IMR-90 (cell line): Measurements from ENCODE around the gene ANKIB1. TPM values are rescaled to one million over a fixed set of nuclear protein-coding genes. Genes with fewer than 3 reads are reported as not detected.
A peak's percentile ranks its signal among the peaks of the same experiment; 100 is the strongest.

Source experiments
- ATAC-seq: fragments of 200-7000 bp; cut with Tn5 transposase; 2 replicates; pipeline ENCODE4 v1.9.1; 2020; ENCODE audit warnings: low read depth, mild to moderate bottlenecking, moderate library complexity
- BruUV-seq: library from RNA; stranded (reverse); fragments of 400-500 nt; replicated peaks from 2 replicates; lab custom pipeline; 2021; lab: Mats Ljungman, UMichigan
- CTCF ChIA-PET: fragments of 300-600 bp; formaldehyde crosslinking; extraction: SDS; loops from one replicate; lab custom pipeline; 2021; ENCODE audit warnings: antibody characterized with exemption; lab: Yijun Ruan, JAX
- POLR2A ChIA-PET: fragments of 300-600 bp; sonication (Branson Sonifier 250); formaldehyde crosslinking; loops from one replicate; lab custom pipeline; 2022; ENCODE audit warnings: antibody characterized with exemption; ENCODE audit not compliant: unreplicated experiment; lab: Charles Lee
- DNase-seq: peaks from one replicate; pipeline ENCODE4 v3.0.0; 2013
- H2AFZ ChIP-seq: replicated peaks from 2 replicates; pipeline ENCODE3; 2013; ENCODE audit warnings: low read length, mild to moderate bottlenecking; ENCODE audit not compliant: poor library complexity
- H2AK5ac ChIP-seq: 2 replicates; pipeline ENCODE4 v1.6.1; 2013; ENCODE audit warnings: low read depth, low read length, inconsistent platforms
- H2AK9ac ChIP-seq: replicated peaks from 2 replicates; pipeline ENCODE3; 2013; ENCODE audit warnings: mild to moderate bottlenecking, low read depth, low read length, moderate library complexity; ENCODE audit not compliant: poor library complexity
- H2BK120ac ChIP-seq: 2 replicates; pipeline ENCODE4 v1.6.1; 2013; ENCODE audit warnings: low read depth, low read length, inconsistent platforms
- H2BK15ac ChIP-seq: 3 replicates; pipeline ENCODE4 v1.6.1; 2013; ENCODE audit warnings: low read depth, low read length, inconsistent platforms
- H2BK20ac ChIP-seq: 2 replicates; pipeline ENCODE4 v1.6.1; 2013; ENCODE audit warnings: low read depth, mild to moderate bottlenecking, inconsistent platforms, low read length, moderate library complexity
- H2BK5ac ChIP-seq: 2 replicates; pipeline ENCODE4 v1.6.1; 2013; ENCODE audit warnings: mild to moderate bottlenecking, low read depth, low read length, inconsistent platforms; ENCODE audit not compliant: poor library complexity, severe bottlenecking
- H3K14ac ChIP-seq: replicated peaks from 2 replicates; pipeline ENCODE4 v1.6.1; 2013; ENCODE audit warnings: low read depth, low read length, inconsistent platforms
- H3K18ac ChIP-seq: 2 replicates; pipeline ENCODE4 v1.6.1; 2013; ENCODE audit warnings: low read depth, low read length, control low read depth
- H3K23ac ChIP-seq: 2 replicates; pipeline ENCODE4 v1.6.1; 2013; ENCODE audit warnings: low read depth, low read length, inconsistent platforms
- H3K27ac ChIP-seq: 2 replicates; pipeline ENCODE4 v1.5.1; 2013; ENCODE audit warnings: mild to moderate bottlenecking, control low read depth, low read length; ENCODE audit not compliant: insufficient read depth
- H3K27me3 ChIP-seq: 2 replicates; pipeline ENCODE4 v1.6.1; 2013; ENCODE audit warnings: low read length; ENCODE audit not compliant: control insufficient read depth, insufficient read depth
- H3K36me3 ChIP-seq: 2 replicates; pipeline ENCODE4 v1.6.1; 2013; ENCODE audit warnings: low read length, mixed read lengths; ENCODE audit not compliant: control insufficient read depth, insufficient read depth
- H3K4ac ChIP-seq: 2 replicates; pipeline ENCODE4 v1.6.1; 2013; ENCODE audit warnings: low read depth, low read length, inconsistent platforms
- H3K4me1 ChIP-seq: 2 replicates; pipeline ENCODE4 v1.6.1; 2013; ENCODE audit warnings: low read length, mixed read lengths; ENCODE audit not compliant: control insufficient read depth, insufficient read depth
- H3K4me2 ChIP-seq: 2 replicates; pipeline ENCODE4 v1.6.1; 2013; ENCODE audit warnings: low read depth, mild to moderate bottlenecking, control low read depth, low read length, moderate library complexity
- H3K4me3 ChIP-seq: 2 replicates; pipeline ENCODE4 v1.5.1; 2013; ENCODE audit warnings: low read depth, mild to moderate bottlenecking, control low read depth, low read length, moderate library complexity; ENCODE audit not compliant: insufficient read depth
- H3K56ac ChIP-seq: 2 replicates; pipeline ENCODE4 v1.6.1; 2013; ENCODE audit warnings: low read length, inconsistent platforms; ENCODE audit not compliant: insufficient read depth; ENCODE audit errors: extremely low read depth
- H3K79me1 ChIP-seq, 2 experiments: 2 replicates each; pipeline ENCODE4 v1.6.1; 2013; ENCODE audit warnings: low read length in 2 of 2, inconsistent platforms in 1 of 2, low read depth in 1 of 2
- H3K9ac ChIP-seq: 2 replicates; pipeline ENCODE4 v1.6.1; 2013; ENCODE audit warnings: low read depth, low read length, control low read depth
- H3K9me1 ChIP-seq: 2 replicates; pipeline ENCODE4 v1.6.1; 2013; ENCODE audit warnings: low read length, inconsistent platforms; ENCODE audit not compliant: insufficient read depth
- H3K9me3 ChIP-seq: 2 replicates; pipeline ENCODE4 v1.6.1; 2013; ENCODE audit warnings: low read length; ENCODE audit not compliant: control insufficient read depth, insufficient read depth
- H4K20me1 ChIP-seq: 2 replicates; pipeline ENCODE4 v1.6.1; 2013; ENCODE audit warnings: low read length, inconsistent platforms; ENCODE audit not compliant: insufficient read depth
- H4K5ac ChIP-seq: 2 replicates; pipeline ENCODE4 v1.6.1; 2013; ENCODE audit warnings: mild to moderate bottlenecking, low read depth, low read length, control low read depth
- H4K8ac ChIP-seq, 2 experiments: 2 replicates each; pipeline ENCODE4 v1.6.1; 2013; ENCODE audit warnings: low read depth in 2 of 2, low read length in 2 of 2, control low read depth in 1 of 2, inconsistent platforms in 1 of 2
- H4K91ac ChIP-seq: 2 replicates; pipeline ENCODE4 v1.6.1; 2013; ENCODE audit warnings: low read depth, low read length, inconsistent platforms; ENCODE audit not compliant: insufficient read depth
- CEBPB ChIP-seq: IDR thresholded peaks from 2 replicates; pipeline ENCODE4 v1.6.1; 2012; ENCODE audit warnings: low read depth, low read length, improper control_type of control experiment
- MAFK ChIP-seq: IDR thresholded peaks from 2 replicates; pipeline ENCODE4 v1.6.1; 2012; ENCODE audit warnings: low read depth, low read length, improper control_type of control experiment
- WGBS, 2 experiments: methylation state at CpG; one replicate each; pipeline versions ENCODE4 v1.1.5 to v1.1.7; 2013; ENCODE audit warnings: missing lambda C conversion rate in 2 of 2; ENCODE audit not compliant: insufficient read length in 1 of 2; ENCODE audit errors: extremely low coverage in 2 of 2; 5-methylcytosine and 5-hydroxymethylcytosine counted together
- dilution Hi-C: fragments of 300-500 bp; cut with HindIII; formaldehyde crosslinking; loops from one replicate; pipeline ENCODE4 v1.14.3; 2018; ENCODE audit warnings: low sequenced_read_pairs; ENCODE audit not compliant: unreplicated experiment
- in situ Hi-C: fragments of 300-500 bp; cut with MboI; formaldehyde crosslinking; loops from 3 replicates; pipeline ENCODE4 v1.14.3; 2019; ENCODE audit warnings: low sequenced_read_pairs, inconsistent platforms, mixed read lengths
- intact Hi-C: fragments of 100-400 bp; cut with micrococcal nuclease; formaldehyde crosslinking; loops from 2 replicates; pipeline ENCODE4 v1.10.0; 2022
- polyA plus RNA-seq, 3 experiments: library from polyadenylated mRNA; depleted of rRNA; stranded (reverse); fragments of >200 nt; gene quantifications; 2 replicates each; pipeline ENCODE4 v1.2.3, GENCODE V29; 2012; ENCODE audit warnings: low replicate concordance in 1 of 3
- total RNA-seq: library from RNA; depleted of rRNA; stranded (reverse); fragments of >200 nt; gene quantifications from 2 replicates; pipeline ENCODE4 v1.2.3, GENCODE V29; 2012

ANKIB1 gene
- total and polyA plus RNA-seq, 2 of the 4 experiments (the other 2 are of a cell fraction), result 18.7 to 33.9 TPM

- Histone ChIP-seq H3K79me1 (peaks cover 21 to 48% of the 10 kb centered on the region in 2 experiments), H3K4me3 (no peak overlapping the region), H2BK5ac (no peak overlapping the region), H2AK5ac (no peak overlapping the region), H3K4me1 (no peaks in the 10 kb centered on the region), H4K20me1 (peaks cover 18% of the 10 kb centered on the region), H2BK15ac (no peak overlapping the region), H4K8ac (no peak overlapping the region), H2AFZ (no peak overlapping the region), H3K27ac (no peak overlapping the region), H3K4ac (no peak overlapping the region), H3K9me3 (no peaks in the 10 kb centered on the region), H2AK9ac (no peak overlapping the region), H4K91ac (no peak overlapping the region), H2BK120ac (no peak overlapping the region), H3K27me3 (no peaks in the 10 kb centered on the region), H3K18ac (no peak overlapping the region), H2BK20ac (no peak overlapping the region), H3K9me1 (0 out of 2 replicates have a peak, but pooled peaks cover 7% of the 10 kb centered on the region), H3K9ac (no peak overlapping the region), H3K36me3 (no peaks in the 10 kb centered on the region), H3K23ac (no peak overlapping the region), H3K56ac (no peak overlapping the region), H4K5ac (no peak overlapping the region), H3K4me2 (no peak overlapping the region), H3K14ac (no peak overlapping the region)
- intact Hi-C loops (no loop called here), in situ Hi-C loops (no loop called here), dilution Hi-C loops (no loop called here)
- no peak for ATAC-seq
- DNase-seq, result no peak
- WGBS, 2 experiments, result no CpG with 5 or more reads among the region's 1 CpG
- ChIA-PET CTCF (no interaction called here), POLR2A (no interaction called here)
- BruUV-seq, result no TSS peak
- TF ChIP-seq CEBPB (peak; percentile 64), MAFK (no peak)
Measured at GRCh38 chr7:92268921-92269320, 23.1 kb downstream of the ANKIB1 start.
